NCI-H128 (cell line): ENCODE measurements around the gene CDHR3.

Experiments
- DNase-seq: peaks from one replicate; lab custom pipeline; 2025; ENCODE audit not compliant: unreplicated experiment; lab: John Stamatoyannopoulos, UW

The CDHR3 gene

GRCh38 chr7:106048706-106049020 lies 85.6 kb downstream of the CDHR3 start:
- DNase-seq = no peak

- DNase-seq = no peak
Observed at GRCh38 chr7:106049139-106049752, 86.2 kb downstream of the CDHR3 start.

- no peak for DNase-seq
Observed at GRCh38 chr7:106050002-106050745, 87.1 kb downstream of the CDHR3 start.

- no peak for DNase-seq
Observed at GRCh38 chr7:106050746-106051117, 87.7 kb downstream of the CDHR3 start.

GRCh38 chr7:106052681-106053080 lies 89.6 kb downstream of the CDHR3 start:
- no peak for DNase-seq

GRCh38 chr7:106053109-106053508 lies 90.0 kb downstream of the CDHR3 start:
- DNase-seq = no peak

GRCh38 chr7:106054156-106054910 lies 91.3 kb downstream of the CDHR3 start:
- no peak for DNase-seq

- no peak for DNase-seq
Observed at GRCh38 chr7:106054971-106055532, 92.0 kb downstream of the CDHR3 start.

GRCh38 chr7:106056513-106057203 lies 93.6 kb downstream of the CDHR3 start:
- DNase-seq = peak; percentile 64

- DNase-seq = no peak
Observed at GRCh38 chr7:106057204-106057961, 94.3 kb downstream of the CDHR3 start.

GRCh38 chr7:106057962-106058927 lies 95.2 kb downstream of the CDHR3 start:
- DNase-seq = no peak

- DNase-seq = no peak
Observed at GRCh38 chr7:106058928-106059324, 95.9 kb downstream of the CDHR3 start.

GRCh38 chr7:106059556-106059955 lies 96.5 kb downstream of the CDHR3 start:
- DNase-seq = no peak

- no peak for DNase-seq
Observed at GRCh38 chr7:106060394-106060920, 97.4 kb downstream of the CDHR3 start.

GRCh38 chr7:106061301-106061979 lies 98.4 kb downstream of the CDHR3 start:
- DNase-seq = no peak

- DNase-seq = no peak
Observed at GRCh38 chr7:106062006-106062405, 98.9 kb downstream of the CDHR3 start.

- DNase-seq = no peak
Observed at GRCh38 chr7:106062521-106062931, 99.5 kb downstream of the CDHR3 start.

- DNase-seq = no peak
Observed at GRCh38 chr7:106063024-106063423, 100.0 kb downstream of the CDHR3 start.

- DNase-seq = no peak
Observed at GRCh38 chr7:106063692-106064091, 100.6 kb downstream of the CDHR3 start.
